HepG2 (cell line): ENCODE measurements around the gene GNAI2. TPM values are rescaled to one million over a fixed set of nuclear protein-coding genes. Genes with fewer than 3 reads are reported as not detected.

Source experiments
- ATAC-seq: fragments of 200-7000 bp; cut with Tn5 transposase; 3 replicates; pipeline ENCODE4 v1.9.1; 2020; ENCODE audit warnings: mild to moderate bottlenecking, moderate library complexity
- BruUV-seq: library from RNA; stranded (reverse); fragments of 400-500 nt; replicated peaks from 2 replicates; lab custom pipeline; 2021; lab: Mats Ljungman, UMichigan
- CTCF ChIA-PET: fragments of 300-600 bp; formaldehyde crosslinking; extraction: SDS; loops from one replicate; lab custom pipeline; 2021; ENCODE audit warnings: low total read pairs, inconsistent platforms, low intra/inter-chr PET ratio; lab: Yijun Ruan, JAX
- POLR2A ChIA-PET: fragments of 350-600 bp; sonication (Branson Sonifier 250); formaldehyde crosslinking; loops from one replicate; lab custom pipeline; 2020; ENCODE audit warnings: antibody characterized with exemption, inconsistent platforms; lab: Yijun Ruan, JAX
- DNase-seq: peaks from one replicate; pipeline ENCODE4 v3.0.0-alpha.2; 2015; ENCODE audit warnings: low spot score
- FAIRE-seq: peaks from 3 replicates; lab custom pipeline; 2011; peaks lifted over from hg19 to GRCh38; lab: Jason Lieb, UNC
- H2AFZ ChIP-seq: one replicate; pipeline ENCODE4 v1.6.1; 2011; ENCODE audit warnings: low read length, inconsistent platforms
- H3K27ac ChIP-seq: fragments of 300-600 bp; 3 replicates; pipeline ENCODE4 v1.8.0; 2011; ENCODE audit warnings: mixed run types, mild to moderate bottlenecking, mixed read lengths, low read length, inconsistent platforms; ENCODE audit not compliant: insufficient read depth; ENCODE audit errors: extremely low read length
- H3K27me3 ChIP-seq, 2 experiments: fragments of 200-600 bp in 1 of 2; 2 replicates in 1 of 2; 3 replicates in 1 of 2; pipeline versions ENCODE4 v1.6.0 to v1.8.0; 2011; ENCODE audit warnings: low read length in 2 of 2, mild to moderate bottlenecking in 2 of 2, moderate library complexity in 2 of 2, inconsistent platforms in 1 of 2; ENCODE audit not compliant: insufficient read depth in 2 of 2, control insufficient read depth in 1 of 2
- H3K36me3 ChIP-seq, 2 experiments: fragments of 200-600 bp in 1 of 2; replicated peaks in 1 of 2; 2 replicates in 1 of 2; 3 replicates in 1 of 2; pipeline versions ENCODE4 v1.5.1 to v1.8.0; 2011; ENCODE audit warnings: low read length in 2 of 2, inconsistent platforms in 1 of 2; ENCODE audit not compliant: insufficient read depth in 2 of 2, control insufficient read depth in 1 of 2
- H3K4me1 ChIP-seq: 2 replicates; pipeline ENCODE4 v1.5.1; 2012; ENCODE audit warnings: low read length, inconsistent platforms; ENCODE audit not compliant: insufficient read depth
- H3K4me2 ChIP-seq: 2 replicates; pipeline ENCODE4 v1.6.0; 2011; ENCODE audit warnings: low read depth, low read length, inconsistent platforms
- H3K4me3 ChIP-seq, 3 experiments: fragments of 200-600 bp in 1 of 3; sonication (generic), shearing (Covaris generic) in 1 of 3; replicated peaks in 1 of 3; 2 replicates each; pipeline ENCODE4 v1.5.1; 2011 to 2016; ENCODE audit warnings: low read length in 3 of 3, inconsistent platforms in 2 of 3, low read depth in 2 of 3, mild to moderate bottlenecking in 2 of 3, control low read depth in 1 of 3, mixed read lengths in 1 of 3; ENCODE audit not compliant: insufficient read depth in 1 of 3
- H3K79me2 ChIP-seq: one replicate; pipeline ENCODE4 v1.6.1; 2011; ENCODE audit warnings: low read length, inconsistent platforms; ENCODE audit not compliant: insufficient read depth
- H3K9ac ChIP-seq: 2 replicates; pipeline ENCODE4 v1.6.0; 2011; ENCODE audit warnings: mild to moderate bottlenecking, low read depth, low read length, inconsistent platforms; ENCODE audit not compliant: insufficient read depth
- H3K9me3 ChIP-seq: 2 replicates; pipeline ENCODE4 v1.5.1; 2012; ENCODE audit warnings: mild to moderate bottlenecking, low read length
- H4K20me1 ChIP-seq: 2 replicates; pipeline ENCODE4 v1.6.0; 2011; ENCODE audit warnings: inconsistent platforms, mild to moderate bottlenecking, low read length, moderate library complexity; ENCODE audit not compliant: insufficient read depth
- MNT ChIP-seq: fragments of 450-650 bp; IDR thresholded peaks from 2 replicates; pipeline ENCODE4 v1.6.1; 2016
- PAWR ChIP-seq: sonication (generic); formaldehyde crosslinking; IDR thresholded peaks from 2 replicates; pipeline ENCODE4 v1.4.0; 2020; ENCODE audit warnings: missing genetic modification reagents, mild to moderate bottlenecking, borderline replicate concordance
- SALL1 ChIP-seq: sonication (generic); formaldehyde crosslinking; IDR thresholded peaks from 2 replicates; pipeline ENCODE4 v1.8.0; 2022; ENCODE audit warnings: mild to moderate bottlenecking, missing genetic modification reagents
- TCF12 ChIP-seq, 2 experiments: fragments of 450-650 bp in 1 of 2; sonication (generic) in 1 of 2; formaldehyde crosslinking in 1 of 2; IDR thresholded peaks; 2 replicates each; pipeline versions ENCODE4 v1.6.1 to v1.8.0; 2017 to 2022; ENCODE audit warnings: antibody characterized with exemption in 1 of 2, mild to moderate bottlenecking in 1 of 2, missing genetic modification reagents in 1 of 2, moderate library complexity in 1 of 2
- UBTF ChIP-seq: sonication (generic); formaldehyde crosslinking; IDR thresholded peaks from 2 replicates; pipeline ENCODE4 v1.4.0; 2020; ENCODE audit warnings: mild to moderate bottlenecking, missing genetic modification reagents
- ZNF281 ChIP-seq: sonication (generic); formaldehyde crosslinking; IDR thresholded peaks from 2 replicates; pipeline ENCODE4 v1.4.0; 2020; ENCODE audit warnings: missing genetic modification reagents, borderline replicate concordance
- ZNF326 ChIP-seq: sonication (generic); formaldehyde crosslinking; IDR thresholded peaks from 2 replicates; pipeline ENCODE4 v1.4.0; 2020; ENCODE audit warnings: missing genetic modification reagents, borderline replicate concordance
- ZNF484 ChIP-seq: sonication (generic); formaldehyde crosslinking; IDR thresholded peaks from 2 replicates; pipeline ENCODE4 v1.5.1; 2020; ENCODE audit warnings: mild to moderate bottlenecking, low read depth, missing genetic modification reagents, borderline replicate concordance
- ZNF773 ChIP-seq: sonication (generic); formaldehyde crosslinking; IDR thresholded peaks from 2 replicates; pipeline ENCODE4 v1.4.0; 2020; ENCODE audit warnings: missing genetic modification reagents, borderline replicate concordance
- WGBS: methylation state at CpG from one replicate; pipeline ENCODE4 v1.1.6; 2017; ENCODE audit warnings: low lambda C conversion rate; 5-methylcytosine and 5-hydroxymethylcytosine counted together
- in situ Hi-C: cut with HindIII; loops from 2 replicates; pipeline ENCODE4 v1.10.0; 2017; ENCODE audit warnings: low pct_unique_long_range_greater_than_20kb; ENCODE audit not compliant: extremely low pct_ligation_motif_present
- intact Hi-C: fragments of 100-400 bp; cut with micrococcal nuclease; formaldehyde crosslinking; loops from one replicate; pipeline ENCODE4 v1.10.0; 2022; ENCODE audit not compliant: unreplicated experiment
- polyA plus RNA-seq, 8 experiments: library from polyadenylated mRNA; depleted of rRNA in 3 of 8; stranded (reverse) in 7 of 8; unstranded in 1 of 8; fragments of >200 nt; fragmentation: Illumina TruSeq in 4 of 8; extraction: Trizol in 4 of 8; gene quantifications; 2 replicates each; pipeline versions ENCODE4 v1.2.1 to v1.2.3, GENCODE V29; 2011 to 2016; ENCODE audit warnings: low read depth in 4 of 8, missing spikeins in 1 of 8, mixed read lengths in 1 of 8; ENCODE audit not compliant: insufficient read depth in 1 of 8
- total RNA-seq, 5 experiments: library from RNA; depleted of rRNA; stranded (reverse); fragments of >200 nt; fragmentation: Illumina TruSeq; extraction: Trizol; gene quantifications; 2 replicates each; pipeline ENCODE4 v1.2.3, GENCODE V29; 2016; ENCODE audit warnings: low read depth in 1 of 5

The GNAI2 gene
- total and polyA plus RNA-seq, 2 of the 13 experiments (the other 11 are each of a cell fraction or from before 2014, with no cell fraction given) = 51.1 to 66.2 TPM

- 42% methylated on average over 7 of the region's 7 CpGs for WGBS
- Histone ChIP-seq H2AFZ (no peak overlapping the region), H3K4me3 (peak overlapping the region; percentile 85 to 93 (median 87)), H3K79me2 (peaks cover 29% of the 10 kb centered on the region), H3K4me2 (peak overlapping the region; percentile 79), H3K9me3 (no peaks in the 10 kb centered on the region), H3K27ac (no peak overlapping the region), H3K27me3 (no peaks in the 10 kb centered on the region; a peak in 1 of 5 replicates), H4K20me1 (no peaks in the 10 kb centered on the region), H3K4me1 (peaks cover 53% of the 10 kb centered on the region), H3K36me3 (peaks cover 0 to 2% of the 10 kb centered on the region in 2 experiments; a peak in 1 of 5 replicates), H3K9ac (peak overlapping the region; percentile 81; the same call in 1 of the 2 replicates)
- DNase-seq (no peak), FAIRE-seq (no peak), ATAC-seq (no peak)
- BruUV-seq = no TSS peak
- intact Hi-C loops (no loop called here), in situ Hi-C loops (no loop called here)
- no peak for TF ChIP-seq ZNF773
- TF ChIP-seq SALL1 (CRISPR knock-in tag) = 0 out of 2 replicates have a peak, but pooled peaks have one; percentile 20
- TF ChIP-seq TCF12 (IDR thresholded peaks at IDR 0.05) = no peak
- no peak for TF ChIP-seq TCF12 (CRISPR knock-in tag; IDR thresholded peaks at IDR 0.05)
- TF ChIP-seq UBTF = no peak
- TF ChIP-seq ZNF281 (CRISPR knock-in tag) = no peak
- no peak for TF ChIP-seq MNT
- no peak for TF ChIP-seq ZNF326 (CRISPR knock-in tag)
- no peak for TF ChIP-seq PAWR (CRISPR knock-in tag)
- no peak for TF ChIP-seq ZNF484
- CTCF ChIA-PET = no interaction called here
- POLR2A ChIA-PET = interaction anchor here (0.7 to 2.7 kb wide), 7 partner anchors 16 to 77 kb away, joined by 3 to 55 read pairs (median 19); no protein-coding TSS in a partner anchor
Measured at GRCh38 chr3:50237133-50237651, 1.2 kb downstream of the GNAI2 start.
